HepG2 (cell line): ENCODE results near the gene CSNK1E. TPM values are rescaled to one million over a fixed set of nuclear protein-coding genes. Genes with fewer than 3 reads are reported as not detected.

ENCODE experiments used
- ATAC-seq: fragments of 200-7000 bp; cut with Tn5 transposase; 3 replicates; pipeline ENCODE4 v1.9.1; 2020; ENCODE audit warnings: mild to moderate bottlenecking, moderate library complexity
- BruUV-seq: library from RNA; stranded (reverse); fragments of 400-500 nt; replicated peaks from 2 replicates; lab custom pipeline; 2021; lab: Mats Ljungman, UMichigan
- CTCF ChIA-PET: fragments of 300-600 bp; formaldehyde crosslinking; extraction: SDS; loops from one replicate; lab custom pipeline; 2021; ENCODE audit warnings: low total read pairs, inconsistent platforms, low intra/inter-chr PET ratio; lab: Yijun Ruan, JAX
- POLR2A ChIA-PET: fragments of 350-600 bp; sonication (Branson Sonifier 250); formaldehyde crosslinking; loops from one replicate; lab custom pipeline; 2020; ENCODE audit warnings: antibody characterized with exemption, inconsistent platforms; lab: Yijun Ruan, JAX
- DNase-seq: peaks from one replicate; pipeline ENCODE4 v3.0.0-alpha.2; 2015; ENCODE audit warnings: low spot score
- FAIRE-seq: peaks from 3 replicates; lab custom pipeline; 2011; peaks lifted over from hg19 to GRCh38; lab: Jason Lieb, UNC
- H2AFZ ChIP-seq: one replicate; pipeline ENCODE4 v1.6.1; 2011; ENCODE audit warnings: low read length, inconsistent platforms
- H3K27ac ChIP-seq: fragments of 300-600 bp; 3 replicates; pipeline ENCODE4 v1.8.0; 2011; ENCODE audit warnings: mixed run types, mild to moderate bottlenecking, mixed read lengths, low read length, inconsistent platforms; ENCODE audit not compliant: insufficient read depth; ENCODE audit errors: extremely low read length
- H3K27me3 ChIP-seq, 2 experiments: fragments of 200-600 bp in 1 of 2; 2 replicates in 1 of 2; 3 replicates in 1 of 2; pipeline versions ENCODE4 v1.6.0 to v1.8.0; 2011; ENCODE audit warnings: low read length in 2 of 2, mild to moderate bottlenecking in 2 of 2, moderate library complexity in 2 of 2, inconsistent platforms in 1 of 2; ENCODE audit not compliant: insufficient read depth in 2 of 2, control insufficient read depth in 1 of 2
- H3K36me3 ChIP-seq, 2 experiments: fragments of 200-600 bp in 1 of 2; replicated peaks in 1 of 2; 2 replicates in 1 of 2; 3 replicates in 1 of 2; pipeline versions ENCODE4 v1.5.1 to v1.8.0; 2011; ENCODE audit warnings: low read length in 2 of 2, inconsistent platforms in 1 of 2; ENCODE audit not compliant: insufficient read depth in 2 of 2, control insufficient read depth in 1 of 2
- H3K4me1 ChIP-seq: 2 replicates; pipeline ENCODE4 v1.5.1; 2012; ENCODE audit warnings: low read length, inconsistent platforms; ENCODE audit not compliant: insufficient read depth
- H3K4me2 ChIP-seq: 2 replicates; pipeline ENCODE4 v1.6.0; 2011; ENCODE audit warnings: low read depth, low read length, inconsistent platforms
- H3K4me3 ChIP-seq, 3 experiments: fragments of 200-600 bp in 1 of 3; sonication (generic), shearing (Covaris generic) in 1 of 3; replicated peaks in 1 of 3; 2 replicates each; pipeline ENCODE4 v1.5.1; 2011 to 2016; ENCODE audit warnings: low read length in 3 of 3, inconsistent platforms in 2 of 3, low read depth in 2 of 3, mild to moderate bottlenecking in 2 of 3, control low read depth in 1 of 3, mixed read lengths in 1 of 3; ENCODE audit not compliant: insufficient read depth in 1 of 3
- H3K79me2 ChIP-seq: one replicate; pipeline ENCODE4 v1.6.1; 2011; ENCODE audit warnings: low read length, inconsistent platforms; ENCODE audit not compliant: insufficient read depth
- H3K9ac ChIP-seq: 2 replicates; pipeline ENCODE4 v1.6.0; 2011; ENCODE audit warnings: mild to moderate bottlenecking, low read depth, low read length, inconsistent platforms; ENCODE audit not compliant: insufficient read depth
- H3K9me3 ChIP-seq: 2 replicates; pipeline ENCODE4 v1.5.1; 2012; ENCODE audit warnings: mild to moderate bottlenecking, low read length
- H4K20me1 ChIP-seq: 2 replicates; pipeline ENCODE4 v1.6.0; 2011; ENCODE audit warnings: inconsistent platforms, mild to moderate bottlenecking, low read length, moderate library complexity; ENCODE audit not compliant: insufficient read depth
- ARHGAP35 ChIP-seq: sonication (generic); formaldehyde crosslinking; IDR thresholded peaks from 2 replicates; pipeline ENCODE4 v1.9.0; 2022; ENCODE audit warnings: mild to moderate bottlenecking, inconsistent platforms, moderate library complexity, missing genetic modification reagents, borderline replicate concordance
- IKZF5 ChIP-seq: IDR thresholded peaks from 2 replicates; pipeline ENCODE4 v1.6.1; 2018; ENCODE audit warnings: missing genetic modification reagents, mild to moderate bottlenecking, missing compliant biosample characterization
- MAFK ChIP-seq, 2 experiments: IDR thresholded peaks in 1 of 2; conservative IDR thresholded peaks in 1 of 2; 2 replicates each; pipeline ENCODE4 v1.6.1; 2011; ENCODE audit warnings: improper control_type of control experiment in 2 of 2, low read length in 2 of 2
- NCOR1 ChIP-seq: fragments of 200-600 bp; sonication (generic); IDR thresholded peaks from 2 replicates; pipeline ENCODE4 v1.7.0; 2017; ENCODE audit warnings: antibody characterized with exemption, low read length, borderline replicate concordance
- NR0B2 ChIP-seq: sonication (generic); formaldehyde crosslinking; IDR thresholded peaks from 2 replicates; pipeline ENCODE4 v1.4.0; 2020; ENCODE audit warnings: mild to moderate bottlenecking, missing genetic modification reagents
- NR2F6 ChIP-seq, 2 experiments: IDR thresholded peaks; 2 replicates each; pipeline ENCODE4 v1.6.1; 2016; ENCODE audit warnings: antibody characterized with exemption in 1 of 2, mild to moderate bottlenecking in 1 of 2
- RFX5 ChIP-seq: IDR thresholded peaks from 2 replicates; pipeline ENCODE4 v1.6.1; 2011; ENCODE audit warnings: low read depth, low read length, improper control_type of control experiment
- RORA ChIP-seq: sonication (generic); formaldehyde crosslinking; IDR thresholded peaks from 2 replicates; pipeline ENCODE4 v1.5.0; 2020; ENCODE audit warnings: mild to moderate bottlenecking, missing genetic modification reagents, moderate library complexity
- TSC22D2 ChIP-seq: sonication (generic); formaldehyde crosslinking; IDR thresholded peaks from 2 replicates; pipeline ENCODE4 v1.5.1; 2020; ENCODE audit warnings: missing genetic modification reagents, mild to moderate bottlenecking, borderline replicate concordance
- ZC3H13 ChIP-seq: sonication (generic); formaldehyde crosslinking; IDR thresholded peaks from 2 replicates; pipeline ENCODE4 v1.8.1; 2023; ENCODE audit warnings: mild to moderate bottlenecking, missing genetic modification reagents, moderate library complexity
- ZNF121 ChIP-seq: sonication (generic); formaldehyde crosslinking; IDR thresholded peaks from 2 replicates; pipeline ENCODE4 v1.5.0; 2020; ENCODE audit warnings: mild to moderate bottlenecking, missing genetic modification reagents
- whole genome bisulfite sequencing: methylation state at CpG from one replicate; pipeline ENCODE4 v1.1.6; 2017; ENCODE audit warnings: low lambda C conversion rate; 5-methylcytosine and 5-hydroxymethylcytosine counted together
- in situ Hi-C: cut with HindIII; loops from 2 replicates; pipeline ENCODE4 v1.10.0; 2017; ENCODE audit warnings: low pct_unique_long_range_greater_than_20kb; ENCODE audit not compliant: extremely low pct_ligation_motif_present
- intact Hi-C: fragments of 100-400 bp; cut with micrococcal nuclease; formaldehyde crosslinking; loops from one replicate; pipeline ENCODE4 v1.10.0; 2022; ENCODE audit not compliant: unreplicated experiment
- polyA plus RNA-seq, 8 experiments: library from polyadenylated mRNA; depleted of rRNA in 3 of 8; stranded (reverse) in 7 of 8; unstranded in 1 of 8; fragments of >200 nt; fragmentation: Illumina TruSeq in 4 of 8; extraction: Trizol in 4 of 8; gene quantifications; 2 replicates each; pipeline versions ENCODE4 v1.2.1 to v1.2.3, GENCODE V29; 2011 to 2016; ENCODE audit warnings: low read depth in 4 of 8, missing spikeins in 1 of 8, mixed read lengths in 1 of 8; ENCODE audit not compliant: insufficient read depth in 1 of 8
- total RNA-seq, 5 experiments: library from RNA; depleted of rRNA; stranded (reverse); fragments of >200 nt; fragmentation: Illumina TruSeq; extraction: Trizol; gene quantifications; 2 replicates each; pipeline ENCODE4 v1.2.3, GENCODE V29; 2016; ENCODE audit warnings: low read depth in 1 of 5
- TF ChIP-seq, protein P1 (sequence below): sonication (generic); formaldehyde crosslinking; IDR thresholded peaks from 2 replicates; pipeline ENCODE4 v1.5.0; 2020; ENCODE audit warnings: mild to moderate bottlenecking, missing genetic modification reagents
- TF ChIP-seq, protein P2 (sequence below), 2 experiments: sonication (generic) in 1 of 2; formaldehyde crosslinking in 1 of 2; IDR thresholded peaks; 2 replicates each; pipeline versions ENCODE4 v1.4.0 to v1.6.1; 2016 to 2020; ENCODE audit warnings: borderline replicate concordance in 1 of 2, low read depth in 1 of 2, mild to moderate bottlenecking in 1 of 2, missing genetic modification reagents in 1 of 2

CSNK1E gene
- total and polyA plus RNA-seq, 2 of the 13 experiments (the other 11 are each of a cell fraction or from before 2014, with no cell fraction given), result 34.7 to 129 TPM

DNA sequence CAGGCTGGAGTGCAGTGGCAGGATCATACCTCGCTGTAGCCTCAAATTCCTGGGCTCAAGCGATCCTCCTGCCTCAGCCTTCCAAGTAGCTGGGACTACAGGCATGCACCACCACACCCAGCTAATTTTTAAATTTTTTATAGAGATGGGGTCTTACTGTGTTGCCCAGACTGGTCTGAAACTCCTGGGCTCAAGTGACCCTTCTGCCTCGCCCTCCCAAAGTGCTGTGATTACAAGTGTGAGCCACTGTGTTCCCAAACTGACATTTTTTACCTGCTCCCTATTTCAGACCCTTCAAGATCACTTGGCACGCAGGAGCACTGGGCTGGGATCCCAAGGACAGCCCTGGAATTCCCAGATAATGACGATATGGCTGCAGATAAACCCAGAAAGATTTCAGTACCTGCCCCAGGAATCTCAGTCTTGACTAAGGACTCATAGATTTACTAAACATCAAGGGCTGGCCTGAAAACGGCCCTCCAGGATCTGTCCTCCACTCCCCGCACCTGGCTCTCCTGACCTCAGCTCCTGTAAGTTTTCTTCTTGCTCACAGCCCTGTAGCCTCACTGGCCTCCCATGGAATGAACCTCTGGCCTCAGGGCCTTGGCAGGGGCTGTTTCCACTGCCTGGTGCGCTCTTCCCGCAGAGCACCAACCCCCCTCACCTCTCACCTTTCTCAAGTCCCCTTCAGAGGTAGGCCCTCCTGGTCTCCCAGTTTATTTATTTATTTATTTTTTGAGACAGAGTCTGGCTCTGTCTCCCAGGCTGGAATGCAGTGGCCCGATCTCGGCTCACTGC lies 3.6 kb upstream of the CSNK1E start:
- POLR2A ChIA-PET, result interaction anchor here (0.6 kb wide), 1 partner anchor 212 kb away, joined by 6 read pairs; no protein-coding TSS in a partner anchor
- DNase-seq, result no peak
- CTCF ChIA-PET, result no interaction called here
- intact Hi-C loops (no loop called here), in situ Hi-C loops (no loop called here)
- H3K36me3 ChIP-seq, result no peaks in the 10 kb centered on the region
- H3K9ac ChIP-seq, result no peak overlapping the region
- peaks cover 37% of the 10 kb centered on the region for H3K4me1 ChIP-seq
- H3K27me3 ChIP-seq, result peaks cover 0 to 1% of the 10 kb centered on the region in 2 experiments; a peak in 2 of 5 replicates
- no peaks in the 10 kb centered on the region for H3K9me3 ChIP-seq
- H3K79me2 ChIP-seq, result peaks cover 7% of the 10 kb centered on the region
- BruUV-seq, result no TSS peak
- no peak for FAIRE-seq
- no peaks in the 10 kb centered on the region; the same call in 1 of the 2 replicates for H4K20me1 ChIP-seq
- H3K27ac ChIP-seq, result no peak overlapping the region
- H2AFZ ChIP-seq, result no peak overlapping the region
- no peak overlapping the region for H3K4me2 ChIP-seq
- no peak for ATAC-seq
- WGBS, result 36% methylated on average over 11 of the region's 11 CpGs
- H3K4me3 ChIP-seq, result no peak overlapping the region
- TF ChIP-seq RFX5, result no peak
- peak; percentile 59; the same call in 1 of the 2 replicates for TF ChIP-seq ZNF121 (CRISPR knock-in tag)
- TF ChIP-seq TSC22D2 (CRISPR knock-in tag), result no peak
- TF ChIP-seq NCOR1, result no peak
- TF ChIP-seq ZC3H13 (CRISPR knock-in tag), result no peak
- TF ChIP-seq MAFK (conservative IDR thresholded peaks at IDR 0.05 in 1 of 2, IDR thresholded peaks at IDR 0.05 in 1 of 2; ENCODE audit: low read length in 2 of 2), result no peak
- no peak for TF ChIP-seq RORA (CRISPR knock-in tag)
- TF ChIP-seq, protein P1, sequence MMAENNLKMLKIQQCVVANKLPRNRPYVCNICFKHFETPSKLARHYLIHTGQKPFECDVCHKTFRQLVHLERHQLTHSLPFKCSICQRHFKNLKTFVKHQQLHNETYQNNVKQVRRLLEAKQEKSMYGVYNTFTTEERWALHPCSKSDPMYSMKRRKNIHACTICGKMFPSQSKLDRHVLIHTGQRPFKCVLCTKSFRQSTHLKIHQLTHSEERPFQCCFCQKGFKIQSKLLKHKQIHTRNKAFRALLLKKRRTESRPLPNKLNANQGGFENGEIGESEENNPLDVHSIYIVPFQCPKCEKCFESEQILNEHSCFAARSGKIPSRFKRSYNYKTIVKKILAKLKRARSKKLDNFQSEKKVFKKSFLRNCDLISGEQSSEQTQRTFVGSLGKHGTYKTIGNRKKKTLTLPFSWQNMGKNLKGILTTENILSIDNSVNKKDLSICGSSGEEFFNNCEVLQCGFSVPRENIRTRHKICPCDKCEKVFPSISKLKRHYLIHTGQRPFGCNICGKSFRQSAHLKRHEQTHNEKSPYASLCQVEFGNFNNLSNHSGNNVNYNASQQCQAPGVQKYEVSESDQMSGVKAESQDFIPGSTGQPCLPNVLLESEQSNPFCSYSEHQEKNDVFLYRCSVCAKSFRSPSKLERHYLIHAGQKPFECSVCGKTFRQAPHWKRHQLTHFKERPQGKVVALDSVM, result 0 out of 2 replicates have a peak, but pooled peaks have one; percentile 18
- no peak for TF ChIP-seq IKZF5
- no peak for TF ChIP-seq NR0B2 (CRISPR knock-in tag)
- no peak for TF ChIP-seq NR2F6 (IDR thresholded peaks at IDR 0.05)
- TF ChIP-seq NR2F6 (CRISPR knock-in tag; IDR thresholded peaks at IDR 0.05), result no peak
- TF ChIP-seq, protein P2, sequence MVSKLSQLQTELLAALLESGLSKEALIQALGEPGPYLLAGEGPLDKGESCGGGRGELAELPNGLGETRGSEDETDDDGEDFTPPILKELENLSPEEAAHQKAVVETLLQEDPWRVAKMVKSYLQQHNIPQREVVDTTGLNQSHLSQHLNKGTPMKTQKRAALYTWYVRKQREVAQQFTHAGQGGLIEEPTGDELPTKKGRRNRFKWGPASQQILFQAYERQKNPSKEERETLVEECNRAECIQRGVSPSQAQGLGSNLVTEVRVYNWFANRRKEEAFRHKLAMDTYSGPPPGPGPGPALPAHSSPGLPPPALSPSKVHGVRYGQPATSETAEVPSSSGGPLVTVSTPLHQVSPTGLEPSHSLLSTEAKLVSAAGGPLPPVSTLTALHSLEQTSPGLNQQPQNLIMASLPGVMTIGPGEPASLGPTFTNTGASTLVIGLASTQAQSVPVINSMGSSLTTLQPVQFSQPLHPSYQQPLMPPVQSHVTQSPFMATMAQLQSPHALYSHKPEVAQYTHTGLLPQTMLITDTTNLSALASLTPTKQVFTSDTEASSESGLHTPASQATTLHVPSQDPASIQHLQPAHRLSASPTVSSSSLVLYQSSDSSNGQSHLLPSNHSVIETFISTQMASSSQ (IDR thresholded peaks at IDR 0.05; ENCODE audit: low read depth), result no peak
- TF ChIP-seq, protein P2 (CRISPR knock-in tag; IDR thresholded peaks at IDR 0.05; ENCODE audit: borderline replicate concordance), result no peak
- no peak for TF ChIP-seq ARHGAP35 (CRISPR knock-in tag)
